ENCODE measurements around the gene CNTNAP1.

Gene CNTNAP1

GRCh38 chr17:42670789-42671657, 11.3 kb upstream of the CNTNAP1 start:
- no peak for DNase-seq (ENCODE audit: low read depth in 2 of 2)

DNA sequence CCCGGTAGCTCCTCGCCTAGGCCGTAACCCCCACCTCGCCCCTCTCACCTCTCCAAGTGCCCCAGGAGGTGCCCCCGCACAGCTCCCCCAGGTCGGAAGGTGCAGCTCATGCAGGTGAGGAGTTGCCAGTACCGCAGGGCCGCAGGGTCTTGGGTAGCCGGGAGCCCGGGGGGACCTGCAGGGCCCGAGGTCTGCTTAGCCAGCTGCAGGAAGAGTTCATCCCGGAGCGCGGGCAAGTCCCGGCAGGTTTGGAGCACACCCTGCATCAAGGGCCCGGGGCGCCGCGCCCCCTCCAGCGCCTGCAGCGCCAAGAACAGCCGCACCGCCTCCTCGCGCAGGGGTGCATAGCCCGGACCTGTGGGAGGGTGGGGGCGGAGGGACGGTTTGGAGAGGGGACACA, 10.3 kb upstream of the CNTNAP1 start:
- no peak for DNase-seq (ENCODE audit: low read depth in 2 of 2)

- no peak for DNase-seq (ENCODE audit: low read depth in 2 of 2)
Observed at GRCh38 chr17:42673266-42673884, 9.0 kb upstream of the CNTNAP1 start.

GRCh38 chr17:42673885-42674754, 8.2 kb upstream of the CNTNAP1 start:
- no peak for DNase-seq (ENCODE audit: low read depth in 2 of 2)

DNA sequence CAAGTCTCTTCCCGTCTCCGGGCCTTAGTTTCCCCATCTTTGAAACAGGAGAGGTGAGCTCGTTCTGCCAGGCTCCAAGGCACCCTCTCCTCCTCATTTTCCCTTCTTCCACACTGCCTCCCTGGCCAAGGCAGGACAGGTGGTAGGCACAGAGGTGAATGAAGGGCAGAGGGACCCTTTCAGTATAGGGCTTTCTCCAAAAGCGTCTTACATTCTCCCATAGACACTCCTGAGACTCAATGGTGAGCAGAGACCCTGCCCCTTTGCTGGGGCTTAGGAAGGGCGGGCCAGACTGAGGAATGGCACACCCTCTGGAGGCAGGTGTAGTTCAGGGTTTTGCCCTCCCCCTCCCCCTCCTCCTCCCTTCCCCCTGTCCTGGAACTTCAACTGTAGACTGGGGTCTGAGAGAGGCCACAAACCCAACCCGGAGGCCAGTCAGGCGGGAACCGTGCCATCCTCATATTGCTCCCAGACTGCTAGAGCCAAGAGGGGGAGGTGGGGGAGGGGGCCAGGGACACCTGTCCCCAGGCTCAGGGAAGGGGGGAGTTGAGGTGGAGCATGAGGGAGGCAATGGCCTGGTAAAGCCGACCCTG, 7.5 kb upstream of the CNTNAP1 start:
- DNase-seq (ENCODE audit: low read depth in 2 of 2): no peak

DNA sequence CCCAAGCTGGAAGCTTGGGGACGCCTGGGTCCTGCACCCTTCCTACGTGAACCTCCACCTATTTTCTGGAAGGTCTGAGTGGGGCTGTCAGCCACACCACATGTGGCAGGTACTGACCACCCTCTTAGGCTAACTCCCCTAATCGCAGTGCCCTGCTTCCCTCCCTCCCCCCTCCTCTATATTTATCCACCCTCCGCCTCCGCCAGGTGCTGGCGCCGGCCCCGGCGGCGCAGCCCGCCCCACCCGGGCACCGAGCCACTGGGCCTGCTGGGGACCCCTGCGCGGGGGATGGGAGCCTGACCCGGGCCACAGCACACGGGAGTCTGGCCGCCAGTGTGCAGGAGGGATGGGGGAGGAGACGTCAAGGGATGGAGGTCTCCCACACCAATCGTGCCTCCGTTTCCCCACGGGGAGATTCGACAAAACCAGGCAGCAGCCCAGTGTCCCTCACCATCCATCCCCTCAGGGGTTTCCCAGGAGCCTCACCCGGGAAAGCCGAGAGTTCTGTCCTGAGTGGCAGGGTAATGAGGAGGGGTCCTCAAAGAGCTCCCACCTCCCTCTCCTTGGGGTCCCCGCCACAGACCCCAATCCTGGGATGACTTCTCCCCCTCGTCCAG, 6.9 kb upstream of the CNTNAP1 start:
- DNase-seq (ENCODE audit: low read depth in 2 of 2): no peak

DNA sequence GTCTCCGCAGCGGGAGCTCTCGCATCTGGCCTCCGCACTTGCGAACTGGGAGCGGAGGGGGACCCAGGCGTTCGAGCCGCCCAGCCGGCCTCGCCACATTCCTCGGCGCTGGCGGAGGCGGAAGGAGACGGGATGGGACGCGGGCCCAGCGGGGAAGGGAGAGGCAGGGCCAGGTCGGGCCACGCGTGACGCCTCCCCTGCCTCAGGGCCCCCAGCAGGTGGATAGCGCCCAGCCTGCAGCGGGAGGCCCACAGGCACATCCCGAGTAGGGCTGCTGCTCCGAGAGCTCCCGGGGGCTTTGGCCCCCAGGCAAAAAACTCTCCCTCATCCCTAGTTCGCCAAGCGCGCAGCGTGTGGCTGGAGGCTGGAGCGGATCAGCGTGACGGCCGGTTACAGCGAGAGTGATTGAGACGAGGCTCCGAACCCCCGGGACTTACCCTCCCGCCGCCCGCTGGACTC, 6.3 kb upstream of the CNTNAP1 start:
- DNase-seq (ENCODE audit: low read depth in 2 of 2): no peak

DNA sequence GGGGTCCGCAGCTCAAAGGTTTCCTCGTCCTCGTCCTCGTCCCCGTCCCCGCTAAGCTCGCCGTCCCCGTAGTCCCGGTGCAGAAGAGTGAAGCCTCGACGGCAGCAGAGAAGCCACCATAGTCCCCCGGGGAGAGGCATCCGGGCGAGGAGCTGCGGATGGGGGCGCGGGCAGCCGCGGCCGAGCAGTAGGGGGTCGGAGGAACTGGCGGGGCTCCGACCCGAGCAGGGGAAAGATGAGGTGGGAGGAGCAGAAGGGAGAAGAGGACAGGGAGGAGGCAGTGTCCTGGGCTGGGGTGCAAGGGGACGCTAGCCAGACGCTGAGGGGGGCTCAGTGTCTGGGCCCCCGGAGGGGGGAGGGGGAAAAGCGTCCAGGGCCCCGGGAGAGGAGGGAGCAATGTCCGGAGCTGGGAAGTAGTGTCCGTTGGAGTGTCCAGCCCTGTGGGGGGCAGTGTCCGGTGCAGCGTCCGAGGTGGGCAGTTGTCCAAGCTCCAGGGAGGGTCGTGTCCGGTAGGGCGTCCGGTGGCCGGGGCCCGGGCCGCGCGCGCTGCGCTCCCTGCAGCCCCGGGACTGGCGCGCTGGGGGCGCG, 5.8 kb upstream of the CNTNAP1 start, which contains the start of gene PLEKHH3:
PLEKHH3 (minus strand) TSS at position 571 of the 588 bp plus-strand sequence; CDS start at position 140, 431 bp downstream.
- no peak for DNase-seq (ENCODE audit: low read depth in 2 of 2)

DNA sequence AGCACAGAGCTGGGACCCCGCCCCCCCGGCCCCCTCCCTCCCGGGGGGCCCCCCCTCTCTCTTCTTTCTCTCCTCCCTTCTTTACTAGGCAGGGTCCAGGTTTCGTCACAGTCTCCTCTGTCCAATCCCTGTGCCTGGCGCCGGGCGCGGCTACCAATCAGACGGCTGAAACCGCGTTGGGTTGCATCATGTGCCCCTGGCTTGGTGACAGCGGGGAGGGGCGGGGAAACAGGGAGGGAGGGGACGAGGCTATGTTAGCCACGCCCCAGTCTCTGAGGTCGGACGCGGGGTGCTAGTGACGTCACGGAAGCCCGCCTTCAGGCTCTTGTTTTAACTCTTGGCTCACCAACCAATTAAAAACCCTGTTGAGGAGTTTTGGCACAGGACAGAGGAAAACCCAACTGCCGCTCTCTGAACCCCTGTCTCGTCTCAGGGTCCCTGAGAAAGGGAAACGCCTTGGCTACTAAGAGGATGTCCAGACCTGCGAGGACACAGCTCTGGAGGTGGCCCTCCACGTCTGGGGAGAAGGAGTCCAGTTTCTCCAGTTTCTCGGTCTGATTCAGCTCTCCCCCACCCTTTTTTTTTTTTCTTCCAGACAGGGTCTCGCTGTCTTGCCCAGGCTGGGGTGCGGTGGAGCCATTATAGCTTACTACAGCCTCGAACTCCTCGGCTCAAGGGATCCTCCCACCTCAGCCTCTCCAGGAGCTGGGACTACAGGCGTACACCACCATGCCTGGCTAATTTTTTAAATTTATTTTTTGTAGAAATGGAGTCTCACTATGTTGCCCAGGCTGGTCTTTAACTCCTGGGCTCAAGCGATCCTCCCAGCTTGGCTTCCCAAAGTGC, 5.1 kb upstream of the CNTNAP1 start:
- peak; percentile 99 to 100 for DNase-seq (ENCODE audit: low read depth in 2 of 2)

DNA sequence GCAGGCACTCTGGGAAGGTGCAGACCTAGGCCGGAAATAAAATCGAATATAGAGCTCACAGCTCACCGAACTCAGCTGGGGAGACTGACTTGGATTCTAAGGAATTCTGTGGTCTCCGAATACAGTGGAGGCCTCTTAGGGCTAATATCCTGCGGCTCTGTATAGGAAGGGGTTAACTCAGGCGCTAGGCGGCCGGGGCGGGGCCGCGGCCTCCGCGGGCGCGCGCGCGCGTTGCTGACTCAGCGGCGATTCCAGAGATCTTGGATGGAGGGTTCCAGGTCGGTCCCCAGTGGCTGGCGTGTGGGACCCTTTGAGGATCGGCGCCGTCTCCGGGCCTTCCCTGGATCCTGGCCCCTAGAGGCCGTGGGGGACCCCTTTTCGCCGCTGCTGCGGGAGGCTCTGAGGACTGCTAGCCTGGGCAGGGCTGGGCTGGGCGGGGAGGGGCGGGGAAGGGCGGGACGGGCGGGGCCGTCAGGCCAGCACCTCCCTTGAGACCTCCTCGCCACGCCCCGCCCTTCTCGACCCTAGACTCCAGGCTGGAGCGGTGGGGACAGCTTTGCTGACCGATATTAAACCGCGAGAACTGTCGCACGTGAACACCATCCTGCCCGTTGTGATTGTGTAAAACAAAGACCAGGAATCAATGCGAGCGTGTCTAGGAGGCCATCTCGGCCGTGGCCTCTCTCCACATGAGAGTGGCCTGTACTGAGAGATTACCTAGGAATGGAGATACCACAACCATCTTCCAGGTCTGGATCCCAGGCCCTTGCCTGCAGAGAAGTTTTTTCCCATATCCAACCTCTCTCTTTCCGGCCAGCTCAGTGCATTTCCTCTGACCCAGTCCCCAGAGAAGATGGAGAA, 4.2 kb upstream of the CNTNAP1 start:
- peak; percentile 63 to 72 for DNase-seq (ENCODE audit: low read depth in 2 of 2)

GRCh38 chr17:42678951-42679491, 3.3 kb upstream of the CNTNAP1 start:
- peak in 1 of 2 experiments; percentile 18 for DNase-seq (ENCODE audit: low read depth in 2 of 2)

- peak; percentile 40 to 50 for DNase-seq (ENCODE audit: low read depth in 2 of 2)
Observed at GRCh38 chr17:42679492-42680330, 2.6 kb upstream of the CNTNAP1 start.

DNA sequence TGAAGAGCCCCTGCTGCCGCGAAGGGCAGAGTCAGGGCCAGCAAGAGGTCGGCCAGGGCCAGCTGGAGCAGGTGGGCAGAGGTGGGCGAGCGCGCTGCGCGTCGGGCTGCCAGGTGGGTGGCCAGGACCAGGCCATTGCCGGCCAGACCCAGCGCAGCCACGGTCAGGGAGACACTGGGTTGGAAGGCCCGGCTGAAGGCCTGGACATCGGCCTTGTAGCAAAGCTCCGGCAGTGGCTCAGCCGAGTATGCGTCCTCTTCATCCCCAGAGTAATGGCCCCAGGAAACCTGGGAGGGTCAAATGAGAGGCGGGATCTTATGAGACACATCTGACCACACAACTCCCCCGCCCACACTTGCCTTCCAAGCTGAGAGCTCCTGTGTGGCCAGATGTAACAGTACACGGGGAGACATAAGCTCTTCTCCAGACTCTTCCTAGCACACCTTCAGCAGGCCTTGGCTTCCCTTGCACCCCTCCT, 2.0 kb upstream of the CNTNAP1 start:
- no peak for DNase-seq (ENCODE audit: low read depth in 2 of 2)

- DNase-seq (ENCODE audit: low read depth in 2 of 2): no peak
Observed at GRCh38 chr17:42682722-42683403, 532 bp downstream of the CNTNAP1 start.

GRCh38 chr17:42683407-42684034, 1.2 kb downstream of the CNTNAP1 start:
- DNase-seq (ENCODE audit: low read depth in 2 of 2): no peak

DNA sequence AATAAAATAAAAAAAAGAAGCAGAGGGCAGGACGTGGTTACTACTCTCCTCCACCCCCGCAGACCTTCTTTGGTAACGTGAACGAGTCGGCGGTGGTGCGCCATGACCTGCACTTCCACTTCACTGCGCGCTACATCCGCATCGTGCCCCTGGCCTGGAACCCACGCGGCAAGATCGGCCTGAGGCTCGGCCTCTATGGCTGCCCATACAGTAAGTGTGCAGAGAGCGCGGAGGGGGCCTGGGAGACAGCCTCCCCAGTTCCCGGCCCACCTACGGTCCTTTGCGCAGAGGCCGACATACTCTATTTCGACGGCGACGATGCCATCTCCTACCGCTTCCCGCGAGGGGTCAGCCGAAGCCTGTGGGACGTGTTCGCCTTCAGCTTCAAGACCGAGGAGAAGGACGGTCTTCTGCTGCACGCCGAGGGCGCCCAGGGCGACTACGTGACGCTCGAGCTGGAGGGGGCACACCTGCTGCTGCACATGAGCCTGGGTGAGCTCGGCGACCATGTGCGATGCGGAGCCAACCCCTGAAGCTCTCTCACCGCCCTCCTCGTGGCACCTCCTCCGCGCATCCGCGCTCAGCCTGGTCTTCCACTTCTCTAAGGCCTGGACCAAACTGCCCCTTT, 2.7 kb downstream of the CNTNAP1 start:
- DNase-seq (ENCODE audit: low read depth in 2 of 2): no peak

All from fibroblast of skin of left quadriceps (primary cell).